Measurements from ENCODE around the gene SUDS3. TPM values are rescaled to one million over a fixed set of nuclear protein-coding genes. Genes with fewer than 3 reads are reported as not detected.

The SUDS3 gene
- total RNA-seq, 5 donors from 2014 or later (not counting 1 experiment from before 2014, with no cell fraction given), result 23.0 to 29.9 (median 26.3) TPM

- Histone ChIP-seq H3K27ac (ENCODE audit: low read length) (no peak overlapping the region), H3K36me3 (ENCODE audit: control insufficient read depth in 2 of 2, extremely low read depth in 1 of 2, insufficient read depth in 1 of 2, low read length in 1 of 2) (no peaks in the 10 kb centered on the region), H3K4me3 (ENCODE audit: control insufficient read depth in 1 of 2, extremely low read depth in 1 of 2, low read length in 1 of 2) (no peak overlapping the region), H3K9me3 (no peaks in the 10 kb centered on the region), H3K27me3 (replicated peaks in 1 of 2; ENCODE audit: control insufficient read depth in 2 of 2, extremely low read depth in 1 of 2, insufficient read depth in 2 of 2, low read length in 1 of 2) (no peaks in the 10 kb centered on the region), H3K4me1 (ENCODE audit: control insufficient read depth in 1 of 2, extremely low read depth in 1 of 2, insufficient read depth in 2 of 2, low read length in 2 of 2) (no peaks in the 10 kb centered on the region)
- H3K27me3 Mint-ChIP-seq, result no peaks in the 10 kb centered on the region
- H3K9me3 Mint-ChIP-seq, result peaks cover 0 to 6% (median 4%) of the 10 kb centered on the region in 3 donors
- 75% methylated on average over 2 of the region's 3 CpGs for WGBS (ENCODE audit: insufficient coverage)
- ChIA-PET POLR2A (no interaction called here), CTCF (no interaction called here)
- H3K36me3 Mint-ChIP-seq, result peaks cover 29% of the 10 kb centered on the region
- DNase-seq (no peak), ATAC-seq (replicated peaks in 1 of 4) (no peak)
- no peak overlapping the region for H3K27ac Mint-ChIP-seq
- H3K4me1 Mint-ChIP-seq, result no peaks in the 10 kb centered on the region
- no peak overlapping the region for H3K4me3 Mint-ChIP-seq
These were observed 52.3 kb downstream of the SUDS3 start for GRCh38 chr12:118428643-118429042.

- Mint-ChIP-seq H3K4me3 (no peak overlapping the region), H3K4me1 (no peaks in the 10 kb centered on the region), H3K36me3 (peaks cover 29% of the 10 kb centered on the region), H3K27ac (no peak overlapping the region), H3K27me3 (no peaks in the 10 kb centered on the region), H3K9me3 (peaks cover 0 to 7% (median 5%) of the 10 kb centered on the region in 3 donors)
- WGBS (ENCODE audit: insufficient coverage), result 90% methylated on average over 2 of the region's 7 CpGs
- CTCF ChIA-PET, result no interaction called here
- Histone ChIP-seq H3K27me3 (replicated peaks in 1 of 2; ENCODE audit: control insufficient read depth in 2 of 2, extremely low read depth in 1 of 2, insufficient read depth in 2 of 2, low read length in 1 of 2) (no peaks in the 10 kb centered on the region), H3K27ac (ENCODE audit: low read length) (no peak overlapping the region), H3K9me3 (no peaks in the 10 kb centered on the region), H3K36me3 (ENCODE audit: control insufficient read depth in 2 of 2, extremely low read depth in 1 of 2, insufficient read depth in 1 of 2, low read length in 1 of 2) (no peaks in the 10 kb centered on the region), H3K4me3 (ENCODE audit: control insufficient read depth in 1 of 2, extremely low read depth in 1 of 2, low read length in 1 of 2) (no peak overlapping the region), H3K4me1 (ENCODE audit: control insufficient read depth in 1 of 2, extremely low read depth in 1 of 2, insufficient read depth in 2 of 2, low read length in 2 of 2) (no peaks in the 10 kb centered on the region)
- POLR2A ChIA-PET, result no interaction called here
- DNase-seq (no peak), ATAC-seq (replicated peaks in 1 of 4) (no peak)
These were observed 53.5 kb downstream of the SUDS3 start for GRCh38 chr12:118429688-118430383.

DNA sequence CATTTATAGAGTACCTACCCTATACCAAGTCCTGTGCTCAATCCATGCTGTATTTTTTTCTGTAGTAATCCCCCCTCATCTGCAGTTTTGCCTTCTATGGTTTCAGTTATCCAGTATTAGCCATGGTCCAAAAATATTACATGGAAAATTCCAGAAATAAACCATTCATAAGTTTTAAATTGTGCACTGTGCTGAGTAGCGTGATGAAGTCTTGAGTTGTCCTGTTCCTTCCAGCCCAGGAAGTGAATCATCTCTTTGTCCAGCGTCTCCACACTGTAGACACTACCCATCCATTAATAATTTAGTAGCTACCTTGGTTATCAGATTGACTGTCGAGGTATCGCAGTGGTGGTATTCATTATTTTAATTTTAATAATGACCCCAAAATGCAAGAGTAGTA, 54.2 kb downstream of the SUDS3 start:
- no peaks in the 10 kb centered on the region for H3K27me3 Mint-ChIP-seq
- H3K4me3 Mint-ChIP-seq, result no peak overlapping the region
- no peaks in the 10 kb centered on the region for H3K36me3 ChIP-seq (ENCODE audit: control insufficient read depth in 2 of 2, extremely low read depth in 1 of 2, insufficient read depth in 1 of 2, low read length in 1 of 2)
- peaks cover 28% of the 10 kb centered on the region for H3K36me3 Mint-ChIP-seq
- no peak for ATAC-seq (replicated peaks in 1 of 4)
- no peak for DNase-seq
- no peaks in the 10 kb centered on the region for H3K27me3 ChIP-seq (replicated peaks in 1 of 2; ENCODE audit: control insufficient read depth in 2 of 2, extremely low read depth in 1 of 2, insufficient read depth in 2 of 2, low read length in 1 of 2)
- H3K4me3 ChIP-seq (ENCODE audit: control insufficient read depth in 1 of 2, extremely low read depth in 1 of 2, low read length in 1 of 2), result no peak overlapping the region
- WGBS (ENCODE audit: insufficient coverage), result no CpG with 5 or more reads among the region's 4 CpGs
- no peaks in the 10 kb centered on the region for H3K4me1 Mint-ChIP-seq
- ChIA-PET CTCF (no interaction called here), POLR2A (no interaction called here)
- H3K9me3 ChIP-seq, result no peaks in the 10 kb centered on the region
- H3K27ac ChIP-seq (ENCODE audit: low read length), result no peak overlapping the region
- no peak overlapping the region for H3K27ac Mint-ChIP-seq
- H3K9me3 Mint-ChIP-seq, result peaks cover 2 to 11% (median 5%) of the 10 kb centered on the region in 3 donors
- H3K4me1 ChIP-seq (ENCODE audit: control insufficient read depth in 1 of 2, extremely low read depth in 1 of 2, insufficient read depth in 2 of 2, low read length in 2 of 2), result no peaks in the 10 kb centered on the region

GRCh38 chr12:118432812-118433545, 56.6 kb downstream of the SUDS3 start:
- Mint-ChIP-seq H3K9me3 (peaks cover 2 to 11% (median 5%) of the 10 kb centered on the region in 3 donors), H3K36me3 (peaks cover 14% of the 10 kb centered on the region)
- WGBS (ENCODE audit: insufficient coverage), result 60% methylated on average over 1 of the region's 5 CpGs

GRCh38 chr12:118436002-118436730, 59.8 kb downstream of the SUDS3 start:
- Mint-ChIP-seq H3K27me3 (peaks cover 15 to 22% of the 10 kb centered on the region in 2 donors), H3K9me3 (peaks cover 2 to 11% (median 5%) of the 10 kb centered on the region in 3 donors)
- 77% methylated on average over 5 of the region's 10 CpGs for WGBS (ENCODE audit: insufficient coverage)

More at GRCh38 chr12:118432812-118433545, 56.6 kb downstream of the SUDS3 start:
- H3K4me3 ChIP-seq (ENCODE audit: control insufficient read depth in 1 of 2, extremely low read depth in 1 of 2, low read length in 1 of 2), result no peak overlapping the region
- no peak overlapping the region for H3K27ac ChIP-seq (ENCODE audit: low read length)
- ChIA-PET CTCF (interaction anchor here in 1 of 2 donors (0.6 kb wide), 1 partner anchor 838 kb away, joined by 3 read pairs; no protein-coding TSS in a partner anchor), POLR2A (no interaction called here)
- H3K36me3 ChIP-seq (ENCODE audit: control insufficient read depth in 2 of 2, extremely low read depth in 1 of 2, insufficient read depth in 1 of 2, low read length in 1 of 2), result no peaks in the 10 kb centered on the region
- no peaks in the 10 kb centered on the region for H3K9me3 ChIP-seq
- no peaks in the 10 kb centered on the region for H3K4me1 ChIP-seq (ENCODE audit: control insufficient read depth in 1 of 2, extremely low read depth in 1 of 2, insufficient read depth in 2 of 2, low read length in 2 of 2)
- Mint-ChIP-seq H3K27ac (no peak overlapping the region), H3K27me3 (peaks cover 3% of the 10 kb centered on the region in 2 donors), H3K4me3 (no peak overlapping the region), H3K4me1 (no peaks in the 10 kb centered on the region)
- ATAC-seq (replicated peaks in 1 of 4), result no peak
- no peak for DNase-seq
- H3K27me3 ChIP-seq (replicated peaks in 1 of 2; ENCODE audit: control insufficient read depth in 2 of 2, extremely low read depth in 1 of 2, insufficient read depth in 2 of 2, low read length in 1 of 2), result no peaks in the 10 kb centered on the region

DNA sequence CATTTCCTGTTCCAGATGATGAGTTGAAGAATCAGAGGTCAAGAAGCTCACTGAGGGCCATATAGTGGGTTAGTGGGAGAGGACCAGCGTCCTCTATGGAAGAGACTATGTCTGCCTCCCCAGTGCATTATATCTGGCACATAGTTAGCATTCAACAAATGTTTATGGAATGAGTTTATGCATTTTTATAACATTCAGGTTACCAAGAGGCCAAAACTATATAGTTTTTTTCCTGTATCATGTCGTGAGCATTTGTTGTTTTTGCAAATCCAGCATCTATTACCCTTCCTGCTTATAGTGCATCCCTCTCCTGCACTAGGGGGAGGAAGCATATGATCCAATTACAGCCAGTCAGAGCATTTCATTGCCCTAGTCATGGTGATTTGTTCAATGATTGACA, 60.6 kb downstream of the SUDS3 start:
- Histone ChIP-seq H3K4me3 (ENCODE audit: control insufficient read depth in 1 of 2, extremely low read depth in 1 of 2, low read length in 1 of 2) (no peak overlapping the region), H3K9me3 (no peaks in the 10 kb centered on the region), H3K4me1 (ENCODE audit: control insufficient read depth in 1 of 2, extremely low read depth in 1 of 2, insufficient read depth in 2 of 2, low read length in 2 of 2) (no peaks in the 10 kb centered on the region), H3K27ac (ENCODE audit: low read length) (no peak overlapping the region), H3K27me3 (replicated peaks in 1 of 2; ENCODE audit: control insufficient read depth in 2 of 2, extremely low read depth in 1 of 2, insufficient read depth in 2 of 2, low read length in 1 of 2) (no peaks in the 10 kb centered on the region), H3K36me3 (ENCODE audit: control insufficient read depth in 2 of 2, extremely low read depth in 1 of 2, insufficient read depth in 1 of 2, low read length in 1 of 2) (no peaks in the 10 kb centered on the region)
- DNase-seq, result no peak
- peaks cover 21 to 27% of the 10 kb centered on the region in 2 donors for H3K27me3 Mint-ChIP-seq
- peaks cover 2 to 11% (median 5%) of the 10 kb centered on the region in 3 donors for H3K9me3 Mint-ChIP-seq
- CTCF ChIA-PET, result no interaction called here
- 60% methylated on average over 1 of the region's 2 CpGs for WGBS (ENCODE audit: insufficient coverage)
- ATAC-seq (replicated peaks in 1 of 4), result no peak
- H3K36me3 Mint-ChIP-seq, result peaks cover 3% of the 10 kb centered on the region
- POLR2A ChIA-PET, result no interaction called here
- H3K27ac Mint-ChIP-seq, result no peak overlapping the region
- no peak overlapping the region for H3K4me3 Mint-ChIP-seq
- no peaks in the 10 kb centered on the region for H3K4me1 Mint-ChIP-seq

More at GRCh38 chr12:118436002-118436730, 59.8 kb downstream of the SUDS3 start:
- H3K4me1 ChIP-seq (ENCODE audit: control insufficient read depth in 1 of 2, extremely low read depth in 1 of 2, insufficient read depth in 2 of 2, low read length in 2 of 2), result no peaks in the 10 kb centered on the region
- H3K36me3 ChIP-seq (ENCODE audit: control insufficient read depth in 2 of 2, extremely low read depth in 1 of 2, insufficient read depth in 1 of 2, low read length in 1 of 2), result no peaks in the 10 kb centered on the region
- ATAC-seq (replicated peaks in 1 of 4) (no peak), DNase-seq (no peak)
- H3K27ac ChIP-seq (ENCODE audit: low read length), result no peak overlapping the region
- CTCF ChIA-PET, result interaction anchor here in 1 of 2 donors (0.6 kb wide), 1 partner anchor 9 kb away, joined by 3 read pairs; no protein-coding TSS in a partner anchor
- POLR2A ChIA-PET, result no interaction called here
- Mint-ChIP-seq H3K4me3 (no peak overlapping the region), H3K36me3 (peaks cover 6% of the 10 kb centered on the region), H3K4me1 (no peaks in the 10 kb centered on the region), H3K27ac (no peak overlapping the region)
- no peak overlapping the region for H3K4me3 ChIP-seq (ENCODE audit: control insufficient read depth in 1 of 2, extremely low read depth in 1 of 2, low read length in 1 of 2)
- no peaks in the 10 kb centered on the region for H3K27me3 ChIP-seq (replicated peaks in 1 of 2; ENCODE audit: control insufficient read depth in 2 of 2, extremely low read depth in 1 of 2, insufficient read depth in 2 of 2, low read length in 1 of 2)
- no peaks in the 10 kb centered on the region for H3K9me3 ChIP-seq

Measured in T-cell (primary cell).